DND-41 (cell line): ENCODE results near the gene ZBTB49.
"Not testable (repeated sequence)": the region's sequence is repeated elsewhere in the genome, so short reads cannot be mapped to it uniquely, and the experiment has no call there.

Experiments
- EZH2 ChIP-seq: IDR thresholded peaks from 3 replicates; pipeline ENCODE4 v1.6.1; 2012; ENCODE audit warnings: borderline replicate concordance, low read depth, mild to moderate bottlenecking, moderate library complexity, low read length, inconsistent platforms; ENCODE audit not compliant: severe bottlenecking
- TF ChIP-seq, protein P1 (sequence below): IDR thresholded peaks from 2 replicates; pipeline ENCODE4 v1.5.1; 2012; ENCODE audit warnings: borderline replicate concordance, low read length, moderate library complexity, mild to moderate bottlenecking; ENCODE audit not compliant: poor library complexity, severe bottlenecking; ENCODE audit errors: extremely low read depth

DNA sequence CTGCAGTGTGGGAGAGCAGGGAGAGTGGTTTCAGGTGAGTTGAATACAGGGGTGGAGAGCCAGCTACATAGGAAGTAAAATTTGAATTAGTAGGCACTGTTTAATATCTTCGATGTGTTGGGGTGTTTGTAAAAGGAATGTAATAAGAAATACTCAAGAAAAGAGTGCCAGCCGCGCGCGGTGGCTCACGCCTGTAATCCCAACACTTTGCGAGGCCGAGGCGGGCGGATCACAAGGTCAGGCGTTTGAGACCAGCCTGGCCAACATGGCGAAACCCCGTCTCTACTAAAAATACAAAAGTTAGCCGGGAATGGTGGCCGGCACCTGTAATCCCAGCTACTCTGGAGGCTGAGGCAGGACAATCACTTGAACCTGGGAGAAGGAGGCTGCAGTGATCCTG lies 40.7 kb upstream of the ZBTB49 start:
- TF ChIP-seq, protein P1, sequence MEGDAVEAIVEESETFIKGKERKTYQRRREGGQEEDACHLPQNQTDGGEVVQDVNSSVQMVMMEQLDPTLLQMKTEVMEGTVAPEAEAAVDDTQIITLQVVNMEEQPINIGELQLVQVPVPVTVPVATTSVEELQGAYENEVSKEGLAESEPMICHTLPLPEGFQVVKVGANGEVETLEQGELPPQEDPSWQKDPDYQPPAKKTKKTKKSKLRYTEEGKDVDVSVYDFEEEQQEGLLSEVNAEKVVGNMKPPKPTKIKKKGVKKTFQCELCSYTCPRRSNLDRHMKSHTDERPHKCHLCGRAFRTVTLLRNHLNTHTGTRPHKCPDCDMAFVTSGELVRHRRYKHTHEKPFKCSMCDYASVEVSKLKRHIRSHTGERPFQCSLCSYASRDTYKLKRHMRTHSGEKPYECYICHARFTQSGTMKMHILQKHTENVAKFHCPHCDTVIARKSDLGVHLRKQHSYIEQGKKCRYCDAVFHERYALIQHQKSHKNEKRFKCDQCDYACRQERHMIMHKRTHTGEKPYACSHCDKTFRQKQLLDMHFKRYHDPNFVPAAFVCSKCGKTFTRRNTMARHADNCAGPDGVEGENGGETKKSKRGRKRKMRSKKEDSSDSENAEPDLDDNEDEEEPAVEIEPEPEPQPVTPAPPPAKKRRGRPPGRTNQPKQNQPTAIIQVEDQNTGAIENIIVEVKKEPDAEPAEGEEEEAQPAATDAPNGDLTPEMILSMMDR, result not testable (repeated sequence)
- TF ChIP-seq EZH2, result not testable (repeated sequence)
